Adrenal gland (tissue), 12 donors: ENCODE data around the gene RCN2. TPM values are rescaled to one million over a fixed set of nuclear protein-coding genes. Genes with fewer than 3 reads are reported as not detected.
"Not testable (repeated sequence)": the region's sequence is repeated elsewhere in the genome, so short reads cannot be mapped to it uniquely, and the experiment has no call there.

Experiments
- DNase-seq, 7 donors: peaks; one replicate each; pipeline ENCODE4 v3.0.0-alpha.2; 2019 to 2020
- H3K27ac ChIP-seq, 5 donors: fragments of 200-600 bp; sonication (generic) in 4 of 5; 1 replicate in 3 of 5; 2 replicates in 2 of 5; pipeline versions ENCODE4 v1.5.1 to v1.8.0; 2016 to 2020; ENCODE audit warnings: mild to moderate bottlenecking in 1 of 5
- H3K27me3 ChIP-seq: fragments of 200-600 bp; 2 replicates; pipeline ENCODE4 v1.8.0; 2021
- H3K36me3 ChIP-seq, 2 donors: fragments of 200-600 bp; replicated peaks in 1 of 2; 1 replicate in 1 of 2; 2 replicates in 1 of 2; pipeline versions ENCODE4 v1.5.1 to v1.8.0; 2018 to 2022
- H3K4me1 ChIP-seq, 2 donors: fragments of 200-600 bp; replicated peaks in 1 of 2; 1 replicate in 1 of 2; 2 replicates in 1 of 2; pipeline versions ENCODE4 v1.5.1 to v1.8.0; 2018 to 2021
- H3K4me3 ChIP-seq, 4 donors: fragments of 200-600 bp; sonication (generic) in 3 of 4; one replicate each; pipeline ENCODE4 v1.5.1; 2016 to 2018
- H3K9me3 ChIP-seq, 3 donors: fragments of 200-600 bp; sonication (generic) in 1 of 3; replicated peaks in 1 of 3; 1 replicate in 2 of 3; 2 replicates in 1 of 3; pipeline versions ENCODE4 v1.5.1 to v1.8.0; 2016 to 2021
- CTCF ChIP-seq, 6 experiments: fragments of 450-650 bp in 4 of 6; fragments of 200-600 bp in 2 of 6; sonication (generic) in 1 of 6; IDR thresholded peaks; 1 replicate in 5 of 6; 2 replicates in 1 of 6; pipeline versions ENCODE4 v1.5.1 to v1.8.0; 2016 to 2021; ENCODE audit warnings: antibody characterized with exemption in 6 of 6, mild to moderate bottlenecking in 2 of 6, moderate library complexity in 1 of 6
- POLR2A ChIP-seq, 2 donors: fragments of 450-650 bp; IDR thresholded peaks; one replicate each; pipeline ENCODE4 v1.6.1; 2017; ENCODE audit warnings: antibody characterized with exemption in 2 of 2, mild to moderate bottlenecking in 2 of 2, moderate library complexity in 1 of 2
- WGBS, 4 donors: extraction: QIAGEN DNeasy Blood & Tissue Kit in 2 of 4; methylation state at CpG; one replicate each; pipeline versions ENCODE4 v1.1.5 to v1.1.7; 2013 to 2017; 5-methylcytosine and 5-hydroxymethylcytosine counted together
- intact Hi-C, 2 donors: fragments of 100-400 bp; cut with DNase I; formaldehyde crosslinking; loops; one replicate each; pipeline versions ENCODE4 v1.14.1 to v1.15.0; 2022 to 2023
- polyA plus RNA-seq, 3 donors: library from polyadenylated mRNA; stranded (reverse); fragments of 200-250 nt in 2 of 3; fragments of 350-450 nt in 1 of 3; fragmentation: Illumina TruSeq in 1 of 3; extraction: RNeasy Lipid Tissue Mini Kit (QIAGEN cat#74804) in 1 of 3; gene quantifications; one replicate each; pipeline ENCODE4 v1.2.3, GENCODE V29; 2013 to 2014
- total RNA-seq, 9 donors: library from RNA; depleted of rRNA in 4 of 9; stranded (reverse); fragments of >200 nt in 4 of 9; fragments of 120-200 nt in 1 of 9; fragmentation: NEBNext Ultra II Directional in 1 of 9; extraction: Animal tissue kit (Norgen Biotek cat#: 25700) in 1 of 9; gene quantifications; one replicate each; pipeline versions ENCODE4 v1.1.0 to v1.2.4, GENCODE V29; 2013 to 2023
- donor health status: healthy with polysubstance abuse.
- donor health status: Bipolar disorder and iron deficiency.
- donor health status: DM: yes; HTN: yes; CAD: no.
- donor health status: DM: no; HTN: no; CAD: no.
- donor health status: DM: no; HTN: no; CAD: no.
- donor health status: DM: yes; HTN: yes; CAD: no.

Gene RCN2
- total and polyA plus RNA-seq, 12 donors = 9.7 to 58.6 (median 30.5) TPM

DNA sequence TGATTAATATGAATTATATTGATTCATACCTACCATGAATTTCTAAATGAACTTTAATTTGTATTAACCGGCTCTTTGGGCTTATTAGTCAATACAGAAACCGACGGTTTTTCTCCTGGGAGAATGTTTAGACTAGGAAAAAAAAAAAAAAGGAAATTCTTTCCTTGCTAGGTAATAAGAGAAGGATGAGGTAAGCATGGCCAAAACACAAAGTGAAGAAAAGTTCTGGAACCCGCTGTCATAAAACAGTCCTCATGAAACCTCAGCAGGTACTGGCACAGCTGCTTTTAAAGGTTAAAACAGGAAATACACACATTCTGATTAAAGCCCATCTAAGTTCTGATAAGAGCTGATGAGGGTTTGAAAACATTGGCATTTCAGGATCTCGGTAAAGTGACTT, 32.6 kb downstream of the RCN2 start:
- intact Hi-C loops = no loop called here
- WGBS, 4 donors = 49 to 66% (median 56%) methylated on average over 5 of the region's 5 CpGs
- DNase-seq = no peak
- Histone ChIP-seq H3K9me3 (no peaks in the 10 kb centered on the region), H3K27ac (no peak overlapping the region), H3K27me3 (no peaks in the 10 kb centered on the region), H3K4me3 (no peak overlapping the region), H3K36me3 (no peaks in the 10 kb centered on the region), H3K4me1 (no peaks in the 10 kb centered on the region)
- no peak for TF ChIP-seq POLR2A (IDR thresholded peaks at IDR 0.05)
- TF ChIP-seq CTCF (IDR thresholded peaks at IDR 0.05) = no peak

DNA sequence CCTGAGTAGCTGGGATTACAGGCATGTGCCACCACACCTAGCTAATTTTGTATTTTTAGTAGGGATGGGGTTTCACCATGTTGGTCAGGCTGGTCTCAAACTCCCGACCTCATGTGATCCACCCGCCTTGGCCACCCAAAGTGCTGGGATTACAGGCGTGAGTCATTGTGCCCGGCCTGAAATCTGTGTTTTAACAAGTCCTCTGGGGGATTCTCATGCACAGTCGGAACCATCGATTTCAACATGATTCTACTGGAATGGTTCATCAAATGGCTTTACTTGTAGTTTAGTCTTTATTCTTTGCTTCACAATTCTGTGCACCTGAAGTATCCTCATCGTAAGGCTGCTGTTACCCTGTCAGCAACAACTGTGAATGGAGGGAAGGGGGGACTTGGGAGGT, 34.5 kb downstream of the RCN2 start:
- H3K4me1 ChIP-seq, intact Hi-C loops: not testable (repeated sequence)
- WGBS, 4 donors = 72 to 82% (median 77%) methylated on average over 6 to 7 of the region's 7 CpGs

GRCh38 chr15:76967067-76967466, 35.5 kb downstream of the RCN2 start:
- WGBS, 4 donors = 37 to 49% (median 45%) methylated on average over 3 to 4 of the region's 4 CpGs
- no peak for DNase-seq
- no peaks in the 10 kb centered on the region for H3K27me3 ChIP-seq
- intact Hi-C loops = no loop called here
- no peaks in the 10 kb centered on the region for H3K4me1 ChIP-seq
- no peak overlapping the region for H3K4me3 ChIP-seq
- H3K9me3 ChIP-seq = no peaks in the 10 kb centered on the region
- H3K36me3 ChIP-seq = no peaks in the 10 kb centered on the region
- H3K27ac ChIP-seq = no peak overlapping the region
- TF ChIP-seq CTCF (IDR thresholded peaks at IDR 0.05) = no peak
- no peak for TF ChIP-seq POLR2A (IDR thresholded peaks at IDR 0.05)

More for the DNA sequence above, 34.5 kb downstream of the RCN2 start:
- not testable (repeated sequence) for H3K27me3 ChIP-seq, H3K4me3 ChIP-seq, DNase-seq, H3K9me3 ChIP-seq, H3K36me3 ChIP-seq, H3K27ac ChIP-seq

- no peak for TF ChIP-seq POLR2A (IDR thresholded peaks at IDR 0.05)
- TF ChIP-seq CTCF (IDR thresholded peaks at IDR 0.05) = no peak
- Histone ChIP-seq H3K4me1 (peaks cover 0 to 10% of the 10 kb centered on the region in 2 donors), H3K9me3 (no peaks in the 10 kb centered on the region), H3K36me3 (no peaks in the 10 kb centered on the region), H3K4me3 (no peak overlapping the region), H3K27ac (no peak overlapping the region), H3K27me3 (no peaks in the 10 kb centered on the region)
- WGBS, 4 donors = 91 to 100% (median 96%) methylated on average over 1 of the region's 1 CpG
- DNase-seq = no peak
- intact Hi-C loops = no loop called here
These were observed 36.8 kb downstream of the RCN2 start for GRCh38 chr15:76968306-76968705.
